Type B pancreatic cell (in vitro differentiated cells): ENCODE measurements around the gene NPIPB13. TPM values are rescaled to one million over a fixed set of nuclear protein-coding genes. Genes with fewer than 3 reads are reported as not detected.
A peak's percentile ranks its signal among the peaks of the same experiment; 100 is the strongest.
"Not testable (repeated sequence)": the region's sequence is repeated elsewhere in the genome, so short reads cannot be mapped to it uniquely, and the experiment has no call there.

Source experiments
- DNase-seq: peaks from one replicate; pipeline ENCODE4 v3.0.0; 2021; ENCODE audit warnings: mixed read lengths; ENCODE audit not compliant: unreplicated experiment; ENCODE audit errors: extremely low spot score
- H3K27ac Mint-ChIP-seq: 2 replicates; pipeline ENCODE4 v1.8.0; 2021; ENCODE audit warnings: mild to moderate bottlenecking, mixed read lengths
- H3K27me3 Mint-ChIP-seq: 2 replicates; pipeline ENCODE4 v1.8.0; 2021; ENCODE audit warnings: mixed read lengths
- H3K36me3 Mint-ChIP-seq: 2 replicates; pipeline ENCODE4 v1.8.0; 2021; ENCODE audit warnings: mixed read lengths
- H3K4me1 Mint-ChIP-seq: one replicate; pipeline ENCODE4 v1.8.0; 2021; ENCODE audit warnings: mixed read lengths; ENCODE audit not compliant: unreplicated experiment
- H3K4me3 Mint-ChIP-seq: 2 replicates; pipeline ENCODE4 v1.8.0; 2021; ENCODE audit warnings: mild to moderate bottlenecking, mixed read lengths
- H3K9me3 Mint-ChIP-seq: 2 replicates; pipeline ENCODE4 v1.8.0; 2021; ENCODE audit warnings: mixed read lengths
- long read RNA-seq: library from polyadenylated mRNA; unstranded; transcript quantifications from one replicate; pipeline ENCODE4 v2.0.0, GENCODE V29; 2020
- total RNA-seq: library from RNA; stranded (reverse); gene quantifications from 2 replicates; pipeline ENCODE4 v1.2.1, GENCODE V29; 2021; ENCODE audit warnings: low replicate concordance

NPIPB13 gene
- 9.1 and 15.3 TPM in 2 replicates for total RNA-seq
- long read RNA-seq, result 0 reads

GRCh38 chr16:30248379-30248778 is at the start of gene NPIPB13:
Gene NPIPB13 (minus strand): TSS chr16:30248479. CDS start chr16:30245573, 2,906 bp downstream.
- not testable (repeated sequence) for H3K9me3 Mint-ChIP-seq, H3K36me3 Mint-ChIP-seq, DNase-seq, H3K27ac Mint-ChIP-seq, H3K27me3 Mint-ChIP-seq, H3K4me1 Mint-ChIP-seq, H3K4me3 Mint-ChIP-seq

- not testable (repeated sequence) for H3K4me1 Mint-ChIP-seq
These were observed 34.1 kb upstream of the NPIPB13 start for GRCh38 chr16:30282357-30282756.

GRCh38 chr16:30278523-30278922 is 30.2 kb upstream of the NPIPB13 start:
- H3K4me1 Mint-ChIP-seq, H3K27ac Mint-ChIP-seq, DNase-seq: not testable (repeated sequence)

More at GRCh38 chr16:30282357-30282756, 34.1 kb upstream of the NPIPB13 start:
- H3K4me3 Mint-ChIP-seq, DNase-seq, H3K27me3 Mint-ChIP-seq, H3K36me3 Mint-ChIP-seq, H3K9me3 Mint-ChIP-seq, H3K27ac Mint-ChIP-seq: not testable (repeated sequence)

GRCh38 chr16:30217082-30217481 is 31.2 kb downstream of the NPIPB13 start:
- H3K4me3 Mint-ChIP-seq, H3K4me1 Mint-ChIP-seq, H3K36me3 Mint-ChIP-seq, H3K9me3 Mint-ChIP-seq, H3K27ac Mint-ChIP-seq, H3K27me3 Mint-ChIP-seq: not testable (repeated sequence)
- DNase-seq, result peak; percentile 27

More at GRCh38 chr16:30278523-30278922, 30.2 kb upstream of the NPIPB13 start:
- H3K4me3 Mint-ChIP-seq, H3K27me3 Mint-ChIP-seq, H3K9me3 Mint-ChIP-seq, H3K36me3 Mint-ChIP-seq: not testable (repeated sequence)

- not testable (repeated sequence) for H3K27me3 Mint-ChIP-seq, H3K36me3 Mint-ChIP-seq, DNase-seq, H3K4me1 Mint-ChIP-seq, H3K9me3 Mint-ChIP-seq, H3K4me3 Mint-ChIP-seq, H3K27ac Mint-ChIP-seq
These were observed 36.9 kb downstream of the NPIPB13 start for GRCh38 chr16:30211414-30211813.

- not testable (repeated sequence) for H3K9me3 Mint-ChIP-seq, H3K36me3 Mint-ChIP-seq, H3K4me3 Mint-ChIP-seq, H3K4me1 Mint-ChIP-seq, H3K27ac Mint-ChIP-seq, H3K27me3 Mint-ChIP-seq, DNase-seq
These were observed 39.2 kb downstream of the NPIPB13 start for GRCh38 chr16:30209032-30209431.

- DNase-seq, result peak; percentile 1
- H3K36me3 Mint-ChIP-seq, H3K27me3 Mint-ChIP-seq, H3K27ac Mint-ChIP-seq, H3K4me1 Mint-ChIP-seq, H3K9me3 Mint-ChIP-seq, H3K4me3 Mint-ChIP-seq: not testable (repeated sequence)
These were observed 41.1 kb downstream of the NPIPB13 start for GRCh38 chr16:30207063-30207704.

- H3K27ac Mint-ChIP-seq, DNase-seq, H3K4me1 Mint-ChIP-seq: not testable (repeated sequence)
These were observed 42.0 kb downstream of the NPIPB13 start for GRCh38 chr16:30206252-30206651.

GRCh38 chr16:30205541-30206236 is 42.6 kb downstream of the NPIPB13 start:
- H3K27me3 Mint-ChIP-seq, H3K9me3 Mint-ChIP-seq, H3K4me3 Mint-ChIP-seq, H3K27ac Mint-ChIP-seq, H3K36me3 Mint-ChIP-seq, H3K4me1 Mint-ChIP-seq: not testable (repeated sequence)
- DNase-seq, result peak; percentile 57

More at GRCh38 chr16:30206252-30206651, 42.0 kb downstream of the NPIPB13 start:
- H3K36me3 Mint-ChIP-seq, H3K9me3 Mint-ChIP-seq, H3K4me3 Mint-ChIP-seq, H3K27me3 Mint-ChIP-seq: not testable (repeated sequence)

GRCh38 chr16:30199608-30200343 is 48.5 kb downstream of the NPIPB13 start:
- not testable (repeated sequence) for H3K27me3 Mint-ChIP-seq, H3K9me3 Mint-ChIP-seq, DNase-seq, H3K4me1 Mint-ChIP-seq, H3K27ac Mint-ChIP-seq, H3K4me3 Mint-ChIP-seq, H3K36me3 Mint-ChIP-seq

- DNase-seq, H3K27me3 Mint-ChIP-seq, H3K4me3 Mint-ChIP-seq, H3K4me1 Mint-ChIP-seq, H3K27ac Mint-ChIP-seq, H3K36me3 Mint-ChIP-seq, H3K9me3 Mint-ChIP-seq: not testable (repeated sequence)
These were observed 49.2 kb downstream of the NPIPB13 start, which contains the start of gene SULT1A3 for GRCh38 chr16:30199049-30199448. Gene SULT1A3 (plus strand): TSS chr16:30199255. CDS start chr16:30200729, 1,474 bp downstream.
